ENCODE measurements around the gene RAB8B.

GRCh38 chr15:63313825-63314224 is 124.4 kb downstream of the RAB8B start:
- TF ChIP-seq CTCF (conservative IDR thresholded peaks at IDR 0.05) (no peak), EZH2 (IDR thresholded peaks at IDR 0.05; ENCODE audit: low read depth) (no peak)
